GM18909 (cell line): Measurements from ENCODE around the gene POC1A.

Experiments used
- ATAC-seq: cut with Tn5 transposase; IDR thresholded peaks from one replicate; pipeline ENCODE4 v1.9.1; 2021; ENCODE audit warnings: mild to moderate bottlenecking; ENCODE audit not compliant: unreplicated experiment, poor library complexity

POC1A gene

GRCh38 chr3:52089691-52090090 is 64.5 kb downstream of the POC1A start:
- no peak for ATAC-seq

GRCh38 chr3:52088445-52089367 is 65.5 kb downstream of the POC1A start:
- no peak for ATAC-seq

- no peak for ATAC-seq
Measured at GRCh38 chr3:52087731-52088130, 66.5 kb downstream of the POC1A start.

- no peak for ATAC-seq
Measured at GRCh38 chr3:52086976-52087663, 67.1 kb downstream of the POC1A start.

GRCh38 chr3:52086461-52086860 is 67.8 kb downstream of the POC1A start:
- no peak for ATAC-seq

GRCh38 chr3:52085681-52086282 is 68.4 kb downstream of the POC1A start:
- no peak for ATAC-seq

- ATAC-seq: no peak
Measured at GRCh38 chr3:52084954-52085680, 69.1 kb downstream of the POC1A start.

GRCh38 chr3:52084216-52084945 is 69.8 kb downstream of the POC1A start:
- ATAC-seq: no peak

GRCh38 chr3:52083556-52084087 is 70.6 kb downstream of the POC1A start:
- ATAC-seq: no peak

GRCh38 chr3:52082951-52083350 is 71.3 kb downstream of the POC1A start:
- no peak for ATAC-seq

- no peak for ATAC-seq
Measured at GRCh38 chr3:52080830-52081719, 73.1 kb downstream of the POC1A start.

- no peak for ATAC-seq
Measured at GRCh38 chr3:52079958-52080357, 74.3 kb downstream of the POC1A start.

- ATAC-seq: no peak
Measured at GRCh38 chr3:52078781-52079560, 75.3 kb downstream of the POC1A start.

- ATAC-seq: no peak
Measured at GRCh38 chr3:52077925-52078324, 76.3 kb downstream of the POC1A start.

GRCh38 chr3:52076896-52077780 is 77.1 kb downstream of the POC1A start:
- ATAC-seq: no peak

GRCh38 chr3:52073490-52073889 is 80.7 kb downstream of the POC1A start:
- ATAC-seq: no peak

GRCh38 chr3:52072471-52072870 is 81.8 kb downstream of the POC1A start:
- ATAC-seq: no peak
